A549 (cell line): ENCODE data around the gene OSTC. TPM values are rescaled to one million over a fixed set of nuclear protein-coding genes. Genes with fewer than 3 reads are reported as not detected.

Experiments
- ATAC-seq, 2 experiments: fragments of 200-7000 bp in 1 of 2; fragments of >200 bp in 1 of 2; cut with Nextera tagmentation in 1 of 2; cut with Tn5 transposase in 1 of 2; 3 replicates each; pipeline versions ENCODE4 v1.8.0 to v1.9.1; 2018 to 2020; ENCODE audit warnings: mild to moderate bottlenecking in 1 of 2, moderate library complexity in 1 of 2
- CTCF ChIA-PET: fragments of 300-600 bp; sonication (Branson Sonifier 250); formaldehyde crosslinking; extraction: SDS; loops from one replicate; lab custom pipeline; 2021; ENCODE audit warnings: antibody characterized with exemption, inconsistent platforms; lab: Yijun Ruan, JAX
- POLR2A ChIA-PET: fragments of 350-600 bp; formaldehyde crosslinking; extraction: SDS; loops from one replicate; lab custom pipeline; 2021; ENCODE audit warnings: antibody characterized with exemption, inconsistent platforms; lab: Yijun Ruan, JAX
- DNase-seq, 2 experiments: peaks; one replicate each; pipeline versions ENCODE4 v3.0.0 to v3.0.0-alpha.2; 2011 to 2016; ENCODE audit warnings: low read depth in 1 of 2, low spot score in 1 of 2
- FAIRE-seq: peaks from 2 replicates; lab custom pipeline; 2011; peaks lifted over from hg19 to GRCh38; lab: Jason Lieb, UNC
- H3K27ac ChIP-seq, 2 experiments: fragments of >200 bp; sonication (Bioruptor Twin); formaldehyde crosslinking; 3 replicates each; pipeline ENCODE4 v1.5.1; 2016 to 2017
- H3K4me1 ChIP-seq: fragments of >200 bp; sonication (Bioruptor Twin); formaldehyde crosslinking; 3 replicates; pipeline ENCODE4 v1.6.1; 2016
- H3K4me2 ChIP-seq: fragments of >200 bp; sonication (Bioruptor Twin); formaldehyde crosslinking; 3 replicates; pipeline ENCODE4 v1.6.1; 2016
- H3K4me3 ChIP-seq: fragments of >200 bp; sonication (Bioruptor Twin); formaldehyde crosslinking; 3 replicates; pipeline ENCODE4 v1.5.1; 2016
- H3K9me3 ChIP-seq: fragments of >200 bp; sonication (Bioruptor Twin); formaldehyde crosslinking; 3 replicates; pipeline ENCODE4 v1.6.1; 2016
- CBX2 ChIP-seq: fragments of 200-600 bp; sonication (generic); IDR thresholded peaks from 2 replicates; pipeline ENCODE4 v1.6.1; 2016; ENCODE audit warnings: low read depth, mild to moderate bottlenecking, borderline replicate concordance
- CEBPB ChIP-seq, 2 experiments: fragments of >200 bp in 1 of 2; sonication (Bioruptor Twin) in 1 of 2; formaldehyde crosslinking in 1 of 2; IDR thresholded peaks; 2 replicates each; pipeline ENCODE4 v1.6.1; 2012 to 2016
- GATA3 ChIP-seq: IDR thresholded peaks from 2 replicates; pipeline ENCODE4 v1.6.1; 2012; ENCODE audit warnings: borderline replicate concordance
- HDAC2 ChIP-seq: fragments of 200-600 bp; sonication (generic); IDR thresholded peaks from 2 replicates; pipeline ENCODE4 v1.6.1; 2016
- HOXA7 ChIP-seq: fragments of 250-450 bp; sonication (Bioruptor Pico); IDR thresholded peaks from 2 replicates; pipeline ENCODE4 v1.5.0; 2020; ENCODE audit warnings: mild to moderate bottlenecking, moderate library complexity
- KDM1A ChIP-seq: fragments of 200-600 bp; sonication (generic); IDR thresholded peaks from 2 replicates; pipeline ENCODE4 v1.6.1; 2016; ENCODE audit warnings: low read depth, mild to moderate bottlenecking
- NFE2L2 ChIP-seq: fragments of 150-350 bp; conservative IDR thresholded peaks from 2 replicates; pipeline ENCODE4 v1.6.1; 2014; ENCODE audit warnings: low read length
- NR3C1 ChIP-seq: fragments of >200 bp; sonication (Bioruptor Twin); formaldehyde crosslinking; IDR thresholded peaks from 3 replicates; pipeline ENCODE4 v1.6.1; 2017
- RCOR1 ChIP-seq: fragments of 150-350 bp; IDR thresholded peaks from 2 replicates; pipeline ENCODE4 v1.6.1; 2014; ENCODE audit warnings: antibody characterized with exemption, low read length, low read depth
- SMC3 ChIP-seq: fragments of >200 bp; sonication (Bioruptor Twin); formaldehyde crosslinking; IDR thresholded peaks from 3 replicates; pipeline ENCODE4 v1.6.1; 2018; ENCODE audit warnings: inconsistent platforms
- SREBF2 ChIP-seq: fragments of 450-650 bp; IDR thresholded peaks from 2 replicates; pipeline ENCODE4 v1.6.1; 2014; ENCODE audit warnings: mild to moderate bottlenecking, moderate library complexity
- TP53 ChIP-seq: fragments of 250-450 bp; sonication (Bioruptor Pico); IDR thresholded peaks from 2 replicates; pipeline ENCODE4 v1.5.0; 2021; ENCODE audit warnings: mild to moderate bottlenecking, moderate library complexity
- WGBS: methylation state at CpG from one replicate; pipeline ENCODE4 v1.1.6; 2017; ENCODE audit errors: missing lambda C conversion rate; 5-methylcytosine and 5-hydroxymethylcytosine counted together
- polyA plus RNA-seq, 4 experiments: library from polyadenylated mRNA; depleted of rRNA in 3 of 4; stranded (reverse); fragments of >200 nt; fragmentation: RNase III in 1 of 4; extraction: RNeasy Plus Mini Kit Qiagen cat#74134 plus additional on column Dnase treatment in 1 of 4; gene quantifications; 2 replicates in 3 of 4; 3 replicates in 1 of 4; pipeline ENCODE4 v1.2.3, GENCODE V29; 2011 to 2017
- TF ChIP-seq, protein P1 (sequence below): fragments of >200 bp; sonication (Bioruptor Twin); formaldehyde crosslinking; IDR thresholded peaks from 3 replicates; pipeline ENCODE4 v1.6.1; 2016
- TF ChIP-seq, protein P2 (sequence below): fragments of 150-350 bp; IDR thresholded peaks from 2 replicates; pipeline ENCODE4 v1.6.1; 2014; ENCODE audit warnings: low read depth, mild to moderate bottlenecking, low read length
- TF ChIP-seq, protein P3 (sequence below): IDR thresholded peaks from 2 replicates; pipeline ENCODE4 v1.6.1; 2012
- TF ChIP-seq, protein P4 (sequence below): fragments of 250-450 bp; sonication (Bioruptor Pico); IDR thresholded peaks from 2 replicates; pipeline ENCODE4 v1.5.0; 2021; ENCODE audit warnings: mild to moderate bottlenecking, moderate library complexity, borderline replicate concordance
- TF ChIP-seq, protein P5 (sequence below): fragments of >200 bp; sonication (Bioruptor Twin); formaldehyde crosslinking; IDR thresholded peaks from 3 replicates; pipeline ENCODE4 v1.5.1; 2016
- TF ChIP-seq, protein P6 (sequence below): fragments of >200 bp; sonication (Bioruptor Twin); formaldehyde crosslinking; IDR thresholded peaks from 2 replicates; pipeline ENCODE4 v1.6.1; 2016
- TF ChIP-seq, protein P7 (sequence below): IDR thresholded peaks from 2 replicates; pipeline ENCODE4 v1.6.1; 2012

The OSTC gene
- polyA plus RNA-seq, 2 of the 4 experiments (the other 2 are of a cell fraction): 128 to 166 TPM

DNA sequence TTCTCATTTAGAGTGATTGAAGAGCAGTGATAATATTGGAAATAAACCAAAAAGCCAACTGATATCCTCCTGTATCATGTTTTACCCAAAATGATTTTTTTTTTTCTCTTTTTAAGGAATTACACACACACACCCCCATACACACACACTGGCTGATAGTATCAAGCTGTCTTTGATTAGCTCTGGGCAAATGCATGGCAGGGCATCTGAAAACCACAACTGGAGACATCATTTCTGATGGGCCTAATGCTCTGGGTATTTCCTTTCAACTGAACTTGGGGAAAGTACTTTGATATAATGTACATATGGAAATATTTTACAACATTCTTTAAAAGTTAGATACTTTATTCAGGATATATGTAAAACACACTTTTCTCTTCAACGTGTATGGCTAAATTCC is 14.2 kb upstream of the OSTC start:
- DNase-seq (no peak), ATAC-seq (peak in 1 of 2 experiments; percentile 20; a peak in 2 of 6 replicates), FAIRE-seq (no peak)
- no peak for TF ChIP-seq CEBPB (IDR thresholded peaks at IDR 0.05)
- TF ChIP-seq, protein P1, sequence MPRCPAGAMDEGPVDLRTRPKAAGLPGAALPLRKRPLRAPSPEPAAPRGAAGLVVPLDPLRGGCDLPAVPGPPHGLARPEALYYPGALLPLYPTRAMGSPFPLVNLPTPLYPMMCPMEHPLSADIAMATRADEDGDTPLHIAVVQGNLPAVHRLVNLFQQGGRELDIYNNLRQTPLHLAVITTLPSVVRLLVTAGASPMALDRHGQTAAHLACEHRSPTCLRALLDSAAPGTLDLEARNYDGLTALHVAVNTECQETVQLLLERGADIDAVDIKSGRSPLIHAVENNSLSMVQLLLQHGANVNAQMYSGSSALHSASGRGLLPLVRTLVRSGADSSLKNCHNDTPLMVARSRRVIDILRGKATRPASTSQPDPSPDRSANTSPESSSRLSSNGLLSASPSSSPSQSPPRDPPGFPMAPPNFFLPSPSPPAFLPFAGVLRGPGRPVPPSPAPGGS: no peak
- TF ChIP-seq, protein P2, sequence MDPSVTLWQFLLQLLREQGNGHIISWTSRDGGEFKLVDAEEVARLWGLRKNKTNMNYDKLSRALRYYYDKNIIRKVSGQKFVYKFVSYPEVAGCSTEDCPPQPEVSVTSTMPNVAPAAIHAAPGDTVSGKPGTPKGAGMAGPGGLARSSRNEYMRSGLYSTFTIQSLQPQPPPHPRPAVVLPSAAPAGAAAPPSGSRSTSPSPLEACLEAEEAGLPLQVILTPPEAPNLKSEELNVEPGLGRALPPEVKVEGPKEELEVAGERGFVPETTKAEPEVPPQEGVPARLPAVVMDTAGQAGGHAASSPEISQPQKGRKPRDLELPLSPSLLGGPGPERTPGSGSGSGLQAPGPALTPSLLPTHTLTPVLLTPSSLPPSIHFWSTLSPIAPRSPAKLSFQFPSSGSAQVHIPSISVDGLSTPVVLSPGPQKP: no peak
- TF ChIP-seq, protein P3, sequence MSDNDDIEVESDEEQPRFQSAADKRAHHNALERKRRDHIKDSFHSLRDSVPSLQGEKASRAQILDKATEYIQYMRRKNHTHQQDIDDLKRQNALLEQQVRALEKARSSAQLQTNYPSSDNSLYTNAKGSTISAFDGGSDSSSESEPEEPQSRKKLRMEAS: no peak
- TF ChIP-seq SMC3: no peak
- TF ChIP-seq, protein P4, sequence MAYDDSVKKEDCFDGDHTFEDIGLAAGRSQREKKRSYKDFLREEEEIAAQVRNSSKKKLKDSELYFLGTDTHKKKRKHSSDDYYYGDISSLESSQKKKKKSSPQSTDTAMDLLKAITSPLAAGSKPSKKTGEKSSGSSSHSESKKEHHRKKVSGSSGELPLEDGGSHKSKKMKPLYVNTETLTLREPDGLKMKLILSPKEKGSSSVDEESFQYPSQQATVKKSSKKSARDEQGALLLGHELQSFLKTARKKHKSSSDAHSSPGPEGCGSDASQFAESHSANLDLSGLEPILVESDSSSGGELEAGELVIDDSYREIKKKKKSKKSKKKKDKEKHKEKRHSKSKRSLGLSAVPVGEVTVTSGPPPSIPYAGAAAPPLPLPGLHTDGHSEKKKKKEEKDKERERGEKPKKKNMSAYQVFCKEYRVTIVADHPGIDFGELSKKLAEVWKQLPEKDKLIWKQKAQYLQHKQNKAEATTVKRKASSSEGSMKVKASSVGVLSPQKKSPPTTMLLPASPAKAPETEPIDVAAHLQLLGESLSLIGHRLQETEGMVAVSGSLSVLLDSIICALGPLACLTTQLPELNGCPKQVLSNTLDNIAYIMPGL (CRISPR knock-in tag): no peak
- TF ChIP-seq SREBF2: no peak
- TF ChIP-seq CBX2: no peak
- no peak for TF ChIP-seq GATA3
- no peak for TF ChIP-seq NFE2L2
- no peak for TF ChIP-seq NR3C1
- TF ChIP-seq HOXA7 (CRISPR knock-in tag): no peak
- no peak for TF ChIP-seq KDM1A
- TF ChIP-seq, protein P5, sequence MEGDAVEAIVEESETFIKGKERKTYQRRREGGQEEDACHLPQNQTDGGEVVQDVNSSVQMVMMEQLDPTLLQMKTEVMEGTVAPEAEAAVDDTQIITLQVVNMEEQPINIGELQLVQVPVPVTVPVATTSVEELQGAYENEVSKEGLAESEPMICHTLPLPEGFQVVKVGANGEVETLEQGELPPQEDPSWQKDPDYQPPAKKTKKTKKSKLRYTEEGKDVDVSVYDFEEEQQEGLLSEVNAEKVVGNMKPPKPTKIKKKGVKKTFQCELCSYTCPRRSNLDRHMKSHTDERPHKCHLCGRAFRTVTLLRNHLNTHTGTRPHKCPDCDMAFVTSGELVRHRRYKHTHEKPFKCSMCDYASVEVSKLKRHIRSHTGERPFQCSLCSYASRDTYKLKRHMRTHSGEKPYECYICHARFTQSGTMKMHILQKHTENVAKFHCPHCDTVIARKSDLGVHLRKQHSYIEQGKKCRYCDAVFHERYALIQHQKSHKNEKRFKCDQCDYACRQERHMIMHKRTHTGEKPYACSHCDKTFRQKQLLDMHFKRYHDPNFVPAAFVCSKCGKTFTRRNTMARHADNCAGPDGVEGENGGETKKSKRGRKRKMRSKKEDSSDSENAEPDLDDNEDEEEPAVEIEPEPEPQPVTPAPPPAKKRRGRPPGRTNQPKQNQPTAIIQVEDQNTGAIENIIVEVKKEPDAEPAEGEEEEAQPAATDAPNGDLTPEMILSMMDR: no peak
- TF ChIP-seq, protein P6, sequence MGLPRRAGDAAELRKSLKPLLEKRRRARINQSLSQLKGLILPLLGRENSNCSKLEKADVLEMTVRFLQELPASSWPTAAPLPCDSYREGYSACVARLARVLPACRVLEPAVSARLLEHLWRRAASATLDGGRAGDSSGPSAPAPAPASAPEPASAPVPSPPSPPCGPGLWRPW: no peak
- TF ChIP-seq, protein P7, sequence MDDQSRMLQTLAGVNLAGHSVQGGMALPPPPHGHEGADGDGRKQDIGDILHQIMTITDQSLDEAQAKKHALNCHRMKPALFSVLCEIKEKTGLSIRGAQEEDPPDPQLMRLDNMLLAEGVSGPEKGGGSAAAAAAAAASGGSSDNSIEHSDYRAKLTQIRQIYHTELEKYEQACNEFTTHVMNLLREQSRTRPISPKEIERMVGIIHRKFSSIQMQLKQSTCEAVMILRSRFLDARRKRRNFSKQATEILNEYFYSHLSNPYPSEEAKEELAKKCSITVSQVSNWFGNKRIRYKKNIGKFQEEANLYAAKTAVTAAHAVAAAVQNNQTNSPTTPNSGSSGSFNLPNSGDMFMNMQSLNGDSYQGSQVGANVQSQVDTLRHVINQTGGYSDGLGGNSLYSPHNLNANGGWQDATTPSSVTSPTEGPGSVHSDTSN: no peak
- TF ChIP-seq RCOR1: no peak
- TF ChIP-seq TP53 (CRISPR knock-in tag): no peak
- Histone ChIP-seq H3K4me2 (no peak overlapping the region), H3K9me3 (no peaks in the 10 kb centered on the region), H3K4me3 (no peak overlapping the region), H3K27ac (no peak overlapping the region), H3K4me1 (no peaks in the 10 kb centered on the region)
- CTCF ChIA-PET: interaction anchor here (0.5 to 2.1 kb wide), 3 partner anchors 10 to 598 kb away, joined by 3 to 9 read pairs (median 6); partner anchors contain the start of gene OSTC
- 88% methylated on average over 1 of the region's 1 CpG for WGBS
- POLR2A ChIA-PET: no interaction called here

DNA sequence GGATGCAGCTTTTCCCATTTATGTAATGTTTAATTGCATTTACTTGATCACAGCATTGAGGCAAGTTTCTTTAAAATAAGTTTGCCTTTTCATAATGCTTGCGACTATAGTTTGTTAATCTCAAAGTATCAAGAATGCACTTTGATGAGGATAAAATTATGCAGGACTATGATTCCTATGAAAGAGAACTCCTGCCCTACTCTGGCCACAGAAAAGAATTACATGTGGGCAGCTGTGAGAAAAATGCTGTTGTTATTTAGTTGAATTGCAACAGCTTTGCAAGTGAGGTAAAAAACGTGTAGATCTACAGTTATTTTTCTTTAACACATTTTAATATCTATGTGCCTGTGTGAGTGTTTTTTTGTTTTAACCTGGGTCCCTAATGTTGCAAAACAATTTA is 12.5 kb upstream of the OSTC start:
- POLR2A ChIA-PET: interaction anchor here (1.0 kb wide), 1 partner anchor 13 kb away, joined by 4 read pairs; the partner anchor contains the start of gene OSTC
- no peaks in the 10 kb centered on the region for H3K9me3 ChIP-seq
- H3K27ac ChIP-seq: no peak overlapping the region
- H3K4me2 ChIP-seq: no peak overlapping the region
- H3K4me3 ChIP-seq: no peak overlapping the region
- TF ChIP-seq HDAC2: no peak
- CTCF ChIA-PET: interaction anchor here (0.9 kb wide), 1 partner anchor 13 kb away, joined by 3 read pairs; the partner anchor contains the start of gene OSTC
- 59% methylated on average over 2 of the region's 2 CpGs for WGBS
- FAIRE-seq (no peak), DNase-seq (no peak), ATAC-seq (no peak)
- H3K4me1 ChIP-seq: no peaks in the 10 kb centered on the region
